Islet of Langerhans (tissue), 1 donor: ENCODE results near the gene ZSWIM5.
"Not testable (repeated sequence)": the region's sequence is repeated elsewhere in the genome, so short reads cannot be mapped to it uniquely, and the experiment has no call there.

Experiments used
- FAIRE-seq: peaks from one replicate; lab custom pipeline; 2011; peaks lifted over from hg19 to GRCh38; lab: Jason Lieb, UNC

The ZSWIM5 gene

DNA sequence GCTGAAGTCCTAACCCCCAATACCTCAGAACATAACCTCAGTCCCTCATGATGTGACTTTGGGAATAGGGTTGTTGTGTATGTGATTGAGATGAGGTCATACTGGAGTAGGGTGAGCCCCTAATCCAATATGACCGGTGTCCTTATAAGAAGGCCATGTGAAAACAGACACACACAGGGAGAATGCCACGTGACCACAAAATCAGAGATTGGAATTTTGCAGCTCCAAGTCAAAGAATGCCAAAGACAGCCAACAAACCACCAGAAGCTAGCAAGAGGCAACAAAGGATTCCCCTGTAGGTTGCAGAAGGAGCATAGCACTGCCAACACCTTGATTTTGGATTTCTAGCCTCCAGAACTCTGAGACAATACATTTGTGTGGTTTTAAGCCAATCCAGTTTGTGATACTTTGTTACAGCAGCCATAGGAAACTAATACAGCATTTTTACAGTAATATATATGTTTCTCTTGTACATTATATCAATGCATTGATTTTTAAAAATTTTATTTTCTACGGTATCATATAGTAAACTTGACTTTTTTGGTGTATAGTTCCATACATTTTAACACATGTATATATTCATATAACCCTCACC, 5.4 kb downstream of the ZSWIM5 start:
- peak; percentile 62 for FAIRE-seq

DNA sequence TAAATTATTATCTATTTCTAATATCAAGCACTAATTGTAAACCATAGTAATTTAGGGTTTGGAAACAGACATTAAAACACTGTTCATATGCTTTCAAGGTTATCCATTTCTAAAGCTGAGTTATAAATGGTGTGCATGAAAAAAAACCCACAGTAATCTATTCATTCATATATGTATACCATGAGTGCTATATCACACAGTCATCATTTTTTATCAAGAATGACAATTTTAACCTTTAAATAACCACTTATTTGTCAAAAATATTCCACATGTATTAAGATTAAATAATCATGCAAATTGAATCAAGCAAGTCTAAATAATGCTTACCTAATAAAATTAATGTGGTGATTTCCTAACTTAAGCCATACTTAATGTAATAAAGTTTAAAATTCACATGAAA, 6.0 kb downstream of the ZSWIM5 start:
- peak; percentile 58 for FAIRE-seq

DNA sequence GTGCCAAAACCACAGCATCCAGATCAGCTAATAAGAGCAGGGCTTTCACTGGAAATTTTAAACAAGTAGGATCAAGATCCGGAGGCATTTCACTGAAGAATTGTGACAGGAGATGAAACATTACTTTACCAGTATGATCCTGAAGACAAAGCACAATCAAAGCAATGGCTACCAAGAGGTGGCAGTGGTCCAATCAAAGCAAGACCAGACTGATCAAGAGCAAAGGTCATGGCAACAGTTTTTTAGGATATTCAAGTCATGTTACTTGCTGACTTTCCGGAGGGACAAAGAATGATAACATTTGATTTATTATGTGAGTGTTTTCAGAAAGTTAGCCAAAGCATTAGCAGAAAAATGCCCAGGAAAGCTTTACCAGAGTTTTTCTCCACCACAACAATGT, 8.2 kb downstream of the ZSWIM5 start:
- no peak for FAIRE-seq

DNA sequence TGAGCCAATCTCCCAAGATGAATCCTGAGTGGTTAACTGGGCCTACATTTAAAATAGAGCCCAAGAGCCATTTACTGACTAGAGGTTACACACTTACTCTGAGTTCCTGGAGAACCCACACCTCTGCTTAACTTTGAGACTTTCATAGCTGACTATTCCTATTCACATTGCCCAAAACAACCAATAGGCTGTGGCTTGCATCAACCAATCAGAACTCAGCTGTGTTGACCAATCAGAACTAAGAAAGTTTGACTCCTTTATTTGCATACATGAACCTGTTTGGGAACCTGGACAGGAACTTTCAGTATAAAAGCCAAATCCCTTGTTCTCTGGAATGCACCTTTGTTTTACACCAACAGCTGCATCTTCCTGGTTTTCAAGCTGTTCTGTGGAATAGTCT, 9.5 kb downstream of the ZSWIM5 start:
- no peak for FAIRE-seq

DNA sequence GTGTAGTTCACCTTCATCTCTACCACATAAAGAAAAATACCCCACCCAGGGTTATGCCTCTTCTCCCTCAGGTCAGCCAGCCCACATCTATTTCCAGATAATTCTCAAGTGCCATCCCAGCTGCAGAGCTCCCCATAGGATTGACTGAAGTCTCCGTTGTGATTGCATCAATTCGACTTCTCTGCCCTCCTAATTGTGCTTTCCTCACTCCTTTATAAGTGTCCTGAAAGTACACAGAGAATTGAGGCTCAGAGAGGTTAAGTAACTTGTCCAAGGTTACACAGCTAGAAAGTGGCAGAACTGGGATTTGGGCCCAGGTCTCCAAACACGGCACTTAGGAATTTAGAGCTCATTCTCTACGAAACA, 15.0 kb downstream of the ZSWIM5 start:
- no peak for FAIRE-seq

DNA sequence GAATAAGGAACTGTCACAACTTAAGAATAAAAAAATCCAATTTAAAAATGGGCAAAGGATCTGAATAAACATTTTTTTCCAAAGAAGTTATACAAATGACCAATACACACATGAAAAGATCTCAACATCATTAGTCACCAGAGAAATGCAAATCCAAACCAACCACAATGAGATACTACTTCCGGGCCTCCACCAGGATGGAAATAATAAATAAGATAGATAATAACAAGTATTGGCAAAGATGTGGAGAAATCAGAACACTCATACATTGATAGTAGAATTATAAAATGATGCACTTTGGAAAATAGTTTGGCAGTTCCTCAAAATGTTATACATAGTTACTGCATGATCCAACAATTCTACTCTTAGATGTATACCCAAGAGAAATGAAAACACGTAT, 18.7 kb downstream of the ZSWIM5 start:
- FAIRE-seq: no peak

DNA sequence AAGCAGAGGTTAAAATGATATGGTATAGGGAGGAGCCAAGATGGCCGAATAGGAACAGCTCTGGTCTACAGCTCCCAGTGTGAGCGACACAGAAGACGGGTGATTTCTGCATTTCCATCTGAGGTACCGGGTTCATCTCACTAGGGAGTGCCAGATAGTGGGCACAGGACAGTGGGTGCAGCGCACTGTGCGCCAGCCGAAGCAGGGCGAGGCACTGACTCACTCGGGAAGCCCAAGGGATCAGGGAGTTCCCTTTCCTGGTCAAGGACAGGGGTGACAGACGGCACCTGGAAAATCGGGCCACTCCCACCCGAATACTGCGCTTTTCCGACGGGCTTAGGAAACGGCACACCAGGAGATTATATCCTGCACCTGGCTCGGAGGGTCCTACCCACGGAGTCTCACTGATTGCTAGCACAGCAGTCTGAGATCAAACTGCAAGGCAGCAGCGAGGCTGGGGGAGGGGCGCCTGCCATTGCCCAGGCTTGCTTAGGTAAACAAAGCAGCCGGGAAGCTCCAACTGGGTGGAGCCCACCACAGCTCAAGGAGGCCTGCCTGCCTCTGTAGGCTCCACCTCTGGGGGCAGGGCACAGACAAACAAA, 26.4 kb downstream of the ZSWIM5 start:
- FAIRE-seq: not testable (repeated sequence)

DNA sequence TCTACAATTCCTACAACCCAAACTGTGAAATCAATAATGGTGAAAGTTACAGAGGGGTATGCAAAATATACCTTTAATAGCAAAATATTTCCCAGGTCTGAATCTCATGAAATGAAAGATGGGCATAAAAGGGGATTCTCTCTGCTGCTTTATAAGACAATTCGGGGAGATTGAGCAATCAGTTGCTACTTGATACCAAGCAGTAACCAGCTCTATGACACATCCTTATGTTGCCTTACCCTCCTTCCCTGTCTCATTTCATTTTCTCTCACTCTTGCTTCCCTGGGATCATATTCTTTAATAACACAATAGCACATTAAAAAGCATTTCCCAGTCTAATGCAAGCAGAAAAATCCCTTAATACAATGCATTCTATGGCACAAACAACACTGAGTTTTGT, 29.0 kb downstream of the ZSWIM5 start:
- no peak for FAIRE-seq

DNA sequence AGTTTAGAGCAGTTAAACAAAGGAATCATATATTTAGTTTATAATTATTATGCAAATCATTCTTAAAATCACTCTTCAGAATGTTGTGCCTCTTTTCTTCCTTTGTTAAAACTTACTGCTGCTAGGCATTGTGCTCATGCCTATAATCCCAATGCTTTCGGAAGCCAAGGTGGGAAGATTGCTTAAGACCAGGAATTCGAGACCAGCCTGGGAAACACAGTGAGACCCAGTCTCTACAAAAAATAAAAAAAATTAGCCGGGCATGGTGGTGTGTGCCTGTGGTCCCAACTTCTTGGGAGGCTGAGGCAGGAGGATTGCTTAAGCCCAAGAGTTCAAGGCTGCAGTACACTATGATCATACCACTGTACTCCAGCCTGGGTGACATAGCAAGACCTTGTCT, 33.6 kb downstream of the ZSWIM5 start:
- FAIRE-seq: no peak

DNA sequence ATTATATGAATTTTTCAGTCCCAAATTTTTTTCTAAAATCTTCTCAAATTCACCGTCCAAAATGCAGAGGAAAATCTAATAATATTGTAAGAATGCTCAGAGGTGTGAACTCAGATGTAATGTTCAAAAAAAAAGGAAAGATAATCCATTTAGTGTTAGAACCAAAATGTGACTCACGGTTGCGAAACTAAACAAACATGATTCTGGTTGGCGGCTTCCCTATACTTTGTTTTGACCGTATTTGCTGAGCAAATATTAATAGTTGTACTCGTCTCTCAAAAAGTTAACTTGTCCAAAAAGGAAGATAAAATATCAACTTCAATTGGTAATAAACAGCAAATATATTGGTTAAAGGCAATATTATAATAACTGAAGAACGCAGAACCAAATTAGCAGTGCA, 34.4 kb downstream of the ZSWIM5 start:
- FAIRE-seq: peak; percentile 98

DNA sequence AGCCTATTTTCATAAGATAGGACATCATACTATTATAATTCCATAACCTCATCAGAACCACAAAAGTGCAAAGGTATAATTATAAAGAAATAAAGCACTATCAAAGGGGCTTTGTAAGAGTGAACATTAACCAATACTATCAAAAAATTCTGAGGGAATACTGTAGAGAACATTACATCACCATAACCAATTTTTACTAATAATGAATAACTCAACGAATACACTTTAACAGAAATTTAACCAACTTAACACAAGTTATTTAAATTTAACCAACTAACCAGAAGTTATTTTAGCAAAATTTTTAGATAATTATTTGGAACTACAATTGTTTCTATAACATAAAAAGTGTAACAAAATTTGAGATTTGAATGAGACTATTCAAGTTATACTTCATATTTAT, 34.8 kb downstream of the ZSWIM5 start:
- FAIRE-seq: no peak

DNA sequence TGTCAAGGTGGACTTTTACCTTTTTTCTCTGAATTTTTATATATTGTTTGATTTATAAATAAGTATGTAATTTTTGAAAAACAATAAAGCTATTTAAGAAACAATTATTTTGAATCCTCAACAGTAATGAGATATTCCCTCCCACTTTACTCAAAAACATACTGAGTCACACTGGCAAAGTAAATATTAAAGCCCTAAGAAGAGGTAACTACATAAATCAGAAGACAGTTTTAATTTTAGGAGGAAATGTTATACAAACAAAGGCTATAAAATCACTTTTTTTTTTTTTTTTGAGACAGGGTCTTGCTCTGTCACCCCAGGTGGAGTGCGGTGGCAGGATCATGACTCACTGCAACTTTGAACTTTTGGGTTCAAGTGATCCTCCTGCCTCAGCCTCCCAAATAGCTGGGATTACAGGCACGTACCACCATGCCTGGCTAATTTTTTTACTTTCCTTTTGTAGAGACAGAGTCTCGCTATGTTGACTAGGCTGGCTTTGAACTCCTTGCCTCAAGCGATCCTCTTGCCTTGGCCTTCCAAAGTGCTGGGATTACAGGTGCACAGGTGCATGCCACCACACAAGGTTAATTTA, 36.2 kb downstream of the ZSWIM5 start:
- FAIRE-seq: peak; percentile 69

DNA sequence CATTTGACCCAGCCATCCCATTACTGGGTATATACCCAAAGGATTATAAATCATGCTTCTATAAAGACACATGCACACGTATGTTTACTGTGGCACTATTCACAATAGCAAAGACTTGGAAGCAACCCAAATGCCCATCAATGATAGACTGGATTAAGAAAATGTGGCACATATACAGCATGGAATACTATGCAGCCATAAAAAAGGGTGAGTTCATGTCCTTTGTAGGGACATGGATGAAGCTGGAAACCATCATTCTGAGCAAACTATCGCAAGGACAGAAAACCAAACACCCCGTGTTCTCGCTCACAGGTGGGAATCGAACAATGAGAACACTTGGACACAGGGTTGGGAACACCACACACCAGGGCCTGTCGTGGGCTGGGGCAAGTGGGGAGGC, 38.5 kb downstream of the ZSWIM5 start:
- not testable (repeated sequence) for FAIRE-seq

DNA sequence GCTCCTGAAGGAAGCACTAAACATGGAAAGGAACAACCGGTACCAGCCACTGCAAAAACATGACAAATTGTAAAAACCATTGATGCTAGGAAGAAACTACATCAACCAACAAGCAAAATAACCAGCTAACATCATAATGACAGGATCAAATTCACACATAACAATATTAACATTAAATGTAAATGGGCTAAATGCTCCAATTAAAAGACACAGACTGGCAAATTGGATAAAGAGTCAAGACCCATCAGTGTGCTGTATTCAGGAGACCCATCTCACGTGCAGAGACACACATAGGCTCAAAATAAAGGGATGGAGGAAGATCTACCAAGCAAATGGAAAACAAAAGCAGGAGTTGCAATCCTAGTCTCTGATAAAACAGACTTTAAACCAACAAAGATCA, 42.1 kb downstream of the ZSWIM5 start:
- FAIRE-seq: not testable (repeated sequence)

DNA sequence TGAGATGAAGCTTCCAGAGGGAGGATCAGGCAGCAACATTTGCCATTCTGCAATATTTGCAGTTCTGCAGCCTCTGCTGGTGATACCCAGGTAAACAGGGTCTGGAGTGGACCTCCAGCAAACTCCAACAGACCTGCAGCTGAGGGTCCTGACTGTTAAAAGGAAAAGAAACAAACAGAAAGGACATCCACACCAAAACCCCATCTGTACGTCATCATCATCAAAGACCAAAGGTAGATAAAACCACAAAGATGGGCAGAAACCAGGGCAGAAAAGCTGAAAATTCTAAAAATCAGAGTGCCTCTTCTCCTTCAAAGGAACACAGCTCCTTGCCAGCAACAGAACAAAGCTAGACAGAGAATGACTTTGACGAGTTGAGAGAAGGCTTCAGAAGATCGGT, 43.3 kb downstream of the ZSWIM5 start:
- not testable (repeated sequence) for FAIRE-seq

DNA sequence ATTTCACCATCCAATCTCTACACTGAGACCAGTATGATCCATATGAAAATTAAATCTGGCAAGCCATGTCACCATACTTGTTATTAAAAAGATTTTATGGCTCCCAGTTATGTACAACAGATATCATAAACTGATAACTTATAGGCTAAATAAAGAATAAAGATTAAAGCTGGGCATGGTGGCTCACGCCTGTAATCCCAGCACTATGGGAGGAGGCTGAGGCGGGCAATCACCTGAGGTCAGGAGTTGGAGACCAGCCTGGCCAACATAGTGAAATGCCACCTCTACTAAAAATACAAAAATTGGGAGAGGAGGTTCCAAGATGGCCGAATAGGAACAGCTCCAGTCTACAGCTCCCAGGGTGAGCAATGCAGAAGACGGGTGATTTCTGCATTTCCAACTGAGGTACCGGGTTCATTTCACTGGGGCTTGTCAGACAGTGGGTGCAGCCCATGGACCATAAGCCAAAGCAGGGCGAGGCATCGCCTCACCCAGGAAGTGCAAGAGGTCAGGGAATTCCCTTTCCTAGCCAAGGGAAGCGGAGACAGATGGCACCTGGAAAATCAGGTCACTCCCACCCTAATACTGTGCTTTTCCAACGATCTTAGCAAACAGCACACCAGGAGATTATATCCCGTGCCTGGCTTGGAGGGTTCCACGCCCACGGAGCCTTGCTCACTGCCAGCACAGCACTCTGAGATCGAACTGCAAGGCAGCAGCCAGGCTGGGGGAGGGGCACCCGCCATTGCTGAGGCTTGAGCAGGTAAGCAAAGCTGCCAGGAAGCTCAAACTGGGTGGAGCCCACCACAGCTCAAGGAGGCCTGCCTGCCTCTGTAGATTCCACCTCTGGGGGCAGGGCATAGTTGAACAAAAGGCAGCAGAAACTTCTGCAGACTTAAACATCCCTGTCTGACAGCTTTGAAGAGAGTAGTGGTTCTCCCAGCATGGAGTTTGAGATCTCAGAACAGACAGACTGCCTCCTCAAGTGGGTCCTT, 44.1 kb downstream of the ZSWIM5 start:
- not testable (repeated sequence) for FAIRE-seq

DNA sequence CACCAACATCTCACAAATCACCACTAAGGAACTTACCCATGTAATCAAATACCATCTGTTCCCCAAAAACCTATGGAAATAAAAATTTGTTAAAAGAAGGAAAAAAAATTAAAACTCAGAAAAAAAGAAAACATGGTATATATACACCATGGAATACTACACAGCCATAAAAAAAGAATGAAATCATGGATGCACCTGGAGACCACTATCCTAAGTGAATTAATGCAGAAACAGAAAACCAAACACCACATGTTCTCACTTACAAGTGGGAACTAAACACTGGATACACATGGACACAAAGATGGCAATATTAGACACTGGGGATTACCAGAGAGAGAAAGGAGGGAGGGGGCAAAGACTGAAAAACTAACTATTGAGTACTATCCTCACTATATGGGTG, 50.4 kb downstream of the ZSWIM5 start:
- no peak for FAIRE-seq

DNA sequence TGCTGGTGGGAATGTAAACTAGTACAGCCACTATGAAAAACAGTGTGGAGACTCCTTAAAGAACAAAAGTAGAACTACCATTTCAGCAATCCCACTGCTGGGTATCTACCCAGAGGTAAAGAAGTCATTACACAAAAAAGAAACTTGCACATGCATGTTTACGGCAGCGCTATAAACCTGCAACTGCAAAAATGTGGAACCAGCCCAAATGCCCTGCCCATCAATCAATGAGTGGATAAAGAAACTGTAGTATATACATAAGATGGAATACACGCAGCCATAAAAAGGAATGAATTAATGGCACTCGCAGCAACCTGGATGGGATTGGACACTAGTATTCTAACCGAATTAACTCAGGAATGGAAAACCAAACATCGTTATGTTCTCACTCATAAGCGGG, 51.0 kb downstream of the ZSWIM5 start:
- no peak for FAIRE-seq

DNA sequence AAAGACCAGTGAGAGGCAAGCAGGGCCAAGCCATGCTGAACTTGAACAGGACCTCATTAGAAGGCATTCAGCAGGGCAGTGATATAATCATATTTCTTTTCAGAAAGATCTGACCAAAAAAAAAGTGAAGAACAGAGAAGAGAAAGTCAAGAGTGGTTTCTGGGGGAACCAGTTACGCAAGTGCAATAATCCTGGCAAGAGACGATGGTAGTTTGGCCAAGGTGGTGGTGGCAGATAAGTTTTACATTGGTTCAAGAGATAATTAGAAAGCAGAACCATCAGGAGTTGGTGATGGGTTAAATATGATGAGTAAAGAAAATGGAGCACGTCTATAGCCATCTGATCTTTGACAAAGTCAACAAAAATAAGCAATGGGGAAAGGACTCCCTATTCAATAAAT, 54.3 kb downstream of the ZSWIM5 start:
- FAIRE-seq: no peak

DNA sequence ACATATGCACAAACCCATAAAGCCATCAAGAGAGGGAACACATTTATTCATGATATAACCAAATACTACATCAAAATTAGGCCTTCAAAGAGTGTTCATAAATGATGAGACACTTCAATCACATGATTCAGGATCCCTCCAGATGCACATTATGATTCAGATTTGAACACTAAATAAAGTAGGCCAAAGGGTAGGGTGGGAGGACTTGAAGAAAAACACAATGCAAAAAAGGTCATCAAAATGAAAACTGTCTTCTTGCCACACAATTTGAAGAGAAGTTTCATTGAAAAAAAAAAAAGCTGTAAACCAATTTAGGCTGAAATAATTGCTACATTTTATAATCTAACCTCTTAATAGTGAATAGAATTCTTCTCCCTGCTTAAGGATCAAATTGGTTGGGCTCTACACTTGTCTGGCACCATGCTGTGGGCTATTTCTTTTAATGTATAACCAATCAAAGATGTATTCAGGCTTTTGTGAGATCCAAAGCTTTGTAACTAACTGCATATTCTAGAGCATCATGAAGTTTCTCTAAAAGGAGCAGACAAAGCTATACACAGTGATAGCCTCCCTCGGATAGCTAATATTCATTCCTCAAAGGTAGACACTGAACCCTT, 58.1 kb downstream of the ZSWIM5 start:
- FAIRE-seq: no peak

DNA sequence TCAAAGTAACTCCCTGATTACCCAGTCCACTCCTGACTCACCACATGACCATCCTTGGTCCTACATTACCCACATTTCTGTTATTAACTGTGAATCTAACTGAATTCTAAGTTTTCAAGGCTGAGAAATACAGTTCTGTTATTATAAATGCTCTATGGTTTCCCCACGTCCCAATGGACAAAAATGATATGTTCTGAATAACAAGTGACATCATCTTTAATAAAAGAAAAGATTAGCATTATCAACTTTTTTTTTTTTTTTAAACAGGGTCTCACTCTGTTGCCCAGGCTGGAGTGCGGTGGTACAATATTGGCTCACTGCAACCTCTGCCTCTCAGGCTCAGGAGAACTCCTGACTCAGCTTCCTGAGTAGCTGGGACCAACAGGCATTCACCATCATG, 59.6 kb downstream of the ZSWIM5 start:
- no peak for FAIRE-seq

DNA sequence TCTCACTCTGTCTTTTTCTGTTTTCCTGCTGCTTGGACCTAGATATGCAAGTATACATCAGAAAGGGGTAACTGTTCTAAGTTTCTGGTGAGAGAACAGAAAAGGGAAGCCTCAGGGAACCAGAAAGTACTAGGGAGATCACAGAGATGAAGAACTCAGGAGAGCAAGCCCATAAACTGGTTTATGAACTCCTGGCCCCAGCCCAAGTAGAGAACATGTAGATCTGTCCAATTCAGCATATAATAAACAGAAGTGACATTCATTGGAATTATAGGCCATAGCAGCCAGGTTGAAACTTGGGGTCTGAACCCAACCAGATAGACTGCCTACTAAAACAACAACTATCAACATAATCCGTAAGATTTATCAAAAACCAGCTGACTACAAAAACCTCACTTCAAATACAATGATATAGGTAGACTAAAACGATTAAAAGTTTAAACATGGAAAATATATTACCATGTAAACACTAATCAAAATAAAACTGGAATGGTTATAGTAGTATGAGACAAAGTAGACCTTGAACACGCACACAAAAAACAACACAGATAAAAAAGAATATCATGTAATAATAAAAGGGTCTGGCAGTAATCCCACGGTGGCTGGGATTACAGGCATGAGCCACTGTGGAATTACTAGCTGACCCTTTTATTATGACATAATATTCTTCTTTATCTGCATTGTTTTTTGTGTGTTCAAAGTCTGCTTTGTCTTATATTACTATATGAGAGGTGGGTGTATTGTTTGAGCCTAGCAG, 65.0 kb downstream of the ZSWIM5 start:
- no peak for FAIRE-seq
